ENCODE data around the gene OR10A3. TPM values are rescaled to one million over a fixed set of nuclear protein-coding genes. Genes with fewer than 3 reads are reported as not detected.

The OR10A3 gene
- total RNA-seq, 3 donors from 2014 or later = not detected

- H3K36me3 ChIP-seq = no peaks in the 10 kb centered on the region
- H3K27me3 ChIP-seq = no peaks in the 10 kb centered on the region
- intact Hi-C loops (cut with DNase I; ENCODE audit: low total_unique reads) = no loop called here
- H3K9me3 ChIP-seq = no peaks in the 10 kb centered on the region
- no peak for TF ChIP-seq POLR2A (IDR thresholded peaks at IDR 0.05)
- no peak for DNase-seq (ENCODE audit: low spot score in 2 of 2)
- H3K4me1 ChIP-seq = no peaks in the 10 kb centered on the region
- H3K27ac ChIP-seq = no peak overlapping the region
- H3K4me3 ChIP-seq = peak overlapping the region in 2 of 3 donors; percentile 26 to 36
These were observed 37.6 kb downstream of the OR10A3 start for GRCh38 chr11:7903940-7904339.

GRCh38 chr11:7901319-7901854 lies 40.1 kb downstream of the OR10A3 start:
- no peak for DNase-seq (ENCODE audit: low spot score in 2 of 2)
- intact Hi-C loops (cut with DNase I; ENCODE audit: low total_unique reads) = no loop called here
- no peaks in the 10 kb centered on the region for H3K27me3 ChIP-seq
- H3K9me3 ChIP-seq = no peaks in the 10 kb centered on the region
- H3K27ac ChIP-seq = no peak overlapping the region
- H3K4me1 ChIP-seq = no peaks in the 10 kb centered on the region
- no peak overlapping the region for H3K4me3 ChIP-seq
- no peaks in the 10 kb centered on the region for H3K36me3 ChIP-seq
- TF ChIP-seq POLR2A (IDR thresholded peaks at IDR 0.05) (no peak), POLR2AphosphoS5 (IDR thresholded peaks at IDR 0.05) (no peak), CTCF (IDR thresholded peaks at IDR 0.05) (no peak)

GRCh38 chr11:7900686-7901085 lies 40.8 kb downstream of the OR10A3 start:
- intact Hi-C loops (cut with DNase I; ENCODE audit: low total_unique reads) = no loop called here
- DNase-seq (ENCODE audit: low spot score in 2 of 2) = no peak
- Histone ChIP-seq H3K4me1 (no peaks in the 10 kb centered on the region), H3K36me3 (no peaks in the 10 kb centered on the region), H3K27me3 (no peaks in the 10 kb centered on the region), H3K4me3 (no peak overlapping the region), H3K27ac (no peak overlapping the region), H3K9me3 (no peaks in the 10 kb centered on the region)
- TF ChIP-seq CTCF (IDR thresholded peaks at IDR 0.05) = no peak
- no peak for TF ChIP-seq POLR2AphosphoS5 (IDR thresholded peaks at IDR 0.05)
- TF ChIP-seq POLR2A (IDR thresholded peaks at IDR 0.05) = no peak

GRCh38 chr11:7899418-7899817 lies 42.1 kb downstream of the OR10A3 start:
- no peak for TF ChIP-seq CTCF (IDR thresholded peaks at IDR 0.05)
- TF ChIP-seq POLR2A (IDR thresholded peaks at IDR 0.05) = no peak
- TF ChIP-seq POLR2AphosphoS5 (IDR thresholded peaks at IDR 0.05) = no peak
- H3K4me1 ChIP-seq = no peaks in the 10 kb centered on the region
- intact Hi-C loops (cut with DNase I; ENCODE audit: low total_unique reads) = loop anchor here (10.0 kb wide), 1 partner anchor 85 kb away; the partner anchor contains the start of gene EIF3F

GRCh38 chr11:7898666-7899283 lies 42.7 kb downstream of the OR10A3 start:
- H3K27ac ChIP-seq = no peak overlapping the region
- intact Hi-C loops (cut with DNase I; ENCODE audit: low total_unique reads) = loop anchor here (10.0 kb wide), 1 partner anchor 86 kb away; the partner anchor contains the start of gene EIF3F

More at GRCh38 chr11:7899418-7899817, 42.1 kb downstream of the OR10A3 start:
- DNase-seq (ENCODE audit: low spot score in 2 of 2) = no peak
- H3K27me3 ChIP-seq = no peaks in the 10 kb centered on the region
- no peaks in the 10 kb centered on the region for H3K9me3 ChIP-seq
- H3K36me3 ChIP-seq = no peaks in the 10 kb centered on the region
- no peak overlapping the region for H3K4me3 ChIP-seq
- no peak overlapping the region for H3K27ac ChIP-seq

More at GRCh38 chr11:7898666-7899283, 42.7 kb downstream of the OR10A3 start:
- DNase-seq (ENCODE audit: low spot score in 2 of 2) = no peak
- TF ChIP-seq CTCF (IDR thresholded peaks at IDR 0.05) (no peak), POLR2AphosphoS5 (IDR thresholded peaks at IDR 0.05) (no peak), POLR2A (IDR thresholded peaks at IDR 0.05) (no peak)
- H3K9me3 ChIP-seq = no peaks in the 10 kb centered on the region
- H3K4me3 ChIP-seq = no peak overlapping the region
- no peaks in the 10 kb centered on the region for H3K27me3 ChIP-seq
- no peaks in the 10 kb centered on the region for H3K36me3 ChIP-seq
- H3K4me1 ChIP-seq = no peaks in the 10 kb centered on the region

Data from breast epithelium (tissue), 4 donors.